MCF 10A (cell line): ENCODE results near the gene PLEKHG3. TPM values are rescaled to one million over a fixed set of nuclear protein-coding genes. Genes with fewer than 3 reads are reported as not detected.
A peak's percentile ranks its signal among the peaks of the same experiment; 100 is the strongest.

Source experiments
- BruUV-seq: library from RNA; stranded (reverse); fragments of 400-500 nt; replicated peaks from 2 replicates; lab custom pipeline; 2021; lab: Mats Ljungman, UMichigan
- CTCF ChIA-PET: fragments of 300-600 bp; sonication (Branson Sonifier 250); formaldehyde crosslinking; extraction: SDS; loops from one replicate; lab custom pipeline; 2021; ENCODE audit warnings: antibody characterized with exemption, inconsistent platforms; lab: Yijun Ruan, JAX
- POLR2A ChIA-PET: fragments of 300-600, 350-650 bp; sonication (Branson Sonifier 250); formaldehyde crosslinking; extraction: SDS; loops from one replicate; lab custom pipeline; 2020; ENCODE audit warnings: antibody characterized with exemption, inconsistent platforms; lab: Yijun Ruan, JAX
- DNase-seq: peaks from one replicate; pipeline ENCODE4 v3.0.0-alpha.2; 2018; ENCODE audit not compliant: unreplicated experiment
- H3K27ac Mint-ChIP-seq: one replicate; pipeline ENCODE4 v1.8.0; 2022; ENCODE audit warnings: mild to moderate bottlenecking, low read depth, mixed read lengths; ENCODE audit not compliant: unreplicated experiment
- H3K27me3 Mint-ChIP-seq: one replicate; pipeline ENCODE4 v1.8.0; 2022; ENCODE audit warnings: mixed read lengths; ENCODE audit not compliant: insufficient read depth, unreplicated experiment
- H3K36me3 Mint-ChIP-seq: one replicate; pipeline ENCODE4 v1.8.0; 2022; ENCODE audit warnings: mild to moderate bottlenecking, moderate library complexity, mixed read lengths; ENCODE audit not compliant: insufficient read depth, unreplicated experiment
- H3K4me1 Mint-ChIP-seq: one replicate; pipeline ENCODE4 v1.8.0; 2022; ENCODE audit warnings: mixed read lengths; ENCODE audit not compliant: insufficient read depth, unreplicated experiment
- H3K4me3 Mint-ChIP-seq: one replicate; pipeline ENCODE4 v1.8.0; 2022; ENCODE audit warnings: mild to moderate bottlenecking, moderate library complexity, mixed read lengths; ENCODE audit not compliant: unreplicated experiment
- H3K9me3 Mint-ChIP-seq: one replicate; pipeline ENCODE4 v1.8.0; 2022; ENCODE audit warnings: mixed read lengths; ENCODE audit not compliant: unreplicated experiment
- CTCF ChIP-seq: fragments of 200-600 bp; IDR thresholded peaks from one replicate; pipeline ENCODE4 v1.8.0; 2022; ENCODE audit warnings: antibody characterized with exemption, mild to moderate bottlenecking; ENCODE audit not compliant: unreplicated experiment
- intact Hi-C: fragments of 100-400 bp; cut with micrococcal nuclease; formaldehyde crosslinking; loops from 2 replicates; pipeline ENCODE4 v1.14.1; 2022
- total RNA-seq: library from RNA; stranded (reverse); gene quantifications from 2 replicates; pipeline ENCODE4 v1.2.3, GENCODE V29; 2022

PLEKHG3 gene
- total RNA-seq, 1 experiment from 2014 or later = 72.8 TPM

GRCh38 chr14:64675312-64675711 lies 28.9 kb upstream of the PLEKHG3 start:
- CTCF ChIA-PET = interaction anchor here (1.5 to 8.7 kb wide), 4 partner anchors 25 to 216 kb away, joined by 5 to 122 read pairs (median 40); no protein-coding TSS in a partner anchor

GRCh38 chr14:64676410-64677008 lies 27.7 kb upstream of the PLEKHG3 start:
- Mint-ChIP-seq H3K9me3 (no peaks in the 10 kb centered on the region), H3K4me3 (no peak overlapping the region), H3K4me1 (peaks cover 37% of the 10 kb centered on the region), H3K27ac (peak overlapping the region; percentile 55), H3K27me3 (no peaks in the 10 kb centered on the region), H3K36me3 (no peaks in the 10 kb centered on the region)
- TF ChIP-seq CTCF = no peak
- BruUV-seq = no TSS peak
- intact Hi-C loops = loop anchor here (10.0 kb wide), 2 partner anchors 218 to 308 kb away; partner anchors contain the start of gene FNTB
- ChIA-PET POLR2A (interaction anchor here (0.9 to 15.0 kb wide), 3 partner anchors 28 to 85 kb away, joined by 4 to 386 read pairs (median 5); partner anchors contain the start of gene PLEKHG3), CTCF (interaction anchor here (0.6 to 8.7 kb wide), 3 partner anchors 12 to 215 kb away, joined by 3 to 122 read pairs (median 4); no protein-coding TSS in a partner anchor)
- no peak for DNase-seq

More at GRCh38 chr14:64675312-64675711, 28.9 kb upstream of the PLEKHG3 start:
- DNase-seq = no peak
- POLR2A ChIA-PET = interaction anchor here (0.6 to 15.0 kb wide), 4 partner anchors 29 to 134 kb away, joined by 3 to 386 read pairs (median 6); partner anchors contain the start of gene PLEKHG3
- BruUV-seq = no TSS peak
- intact Hi-C loops = loop anchor here (10.0 kb wide), 2 partner anchors 219 to 309 kb away; partner anchors contain the start of gene FNTB
- H3K36me3 Mint-ChIP-seq = no peaks in the 10 kb centered on the region
- no peaks in the 10 kb centered on the region for H3K27me3 Mint-ChIP-seq
- H3K4me1 Mint-ChIP-seq = peaks cover 31% of the 10 kb centered on the region
- TF ChIP-seq CTCF = no peak
- H3K27ac Mint-ChIP-seq = no peak overlapping the region
- no peak overlapping the region for H3K4me3 Mint-ChIP-seq
- no peaks in the 10 kb centered on the region for H3K9me3 Mint-ChIP-seq

GRCh38 chr14:64680013-64680713 lies 24.1 kb upstream of the PLEKHG3 start:
- peaks cover 31% of the 10 kb centered on the region for H3K4me1 Mint-ChIP-seq
- no peaks in the 10 kb centered on the region for H3K27me3 Mint-ChIP-seq
- peak overlapping the region; percentile 98 for H3K27ac Mint-ChIP-seq
- BruUV-seq = TSS peak; percentile 78
- TF ChIP-seq CTCF = no peak
- ChIA-PET CTCF (interaction anchor here (0.6 to 2.3 kb wide), 9 partner anchors 9 to 81 kb away, joined by 3 to 9 read pairs (median 4); partner anchors contain the start of gene PLEKHG3), POLR2A (interaction anchor here (0.6 to 15.0 kb wide), 23 partner anchors 8 to 234 kb away, joined by 3 to 386 read pairs (median 5); partner anchors contain the start of genes CHURC1, HSPA2, PLEKHG3 and ZBTB25)
- intact Hi-C loops = loop anchor here (1.0 to 5.0 kb wide), 2 partner anchors 42 to 78 kb away; no protein-coding TSS in a partner anchor
- DNase-seq = peak; percentile 96
- peaks cover 4% of the 10 kb centered on the region for H3K36me3 Mint-ChIP-seq
- no peaks in the 10 kb centered on the region for H3K9me3 Mint-ChIP-seq
- H3K4me3 Mint-ChIP-seq = peak overlapping the region; percentile 17
